Vein endothelial cell (primary cell): ENCODE data around the gene MAPK9. TPM values are rescaled to one million over a fixed set of nuclear protein-coding genes. Genes with fewer than 3 reads are reported as not detected.

Experiments used
- total RNA-seq: library from RNA; depleted of rRNA; stranded (reverse); fragments of >200 nt; gene quantifications from 2 replicates; pipeline ENCODE4 v1.2.3, GENCODE V29; 2012

MAPK9 gene
- 23.8 and 28.8 TPM in 2 replicates for total RNA-seq

DNA sequence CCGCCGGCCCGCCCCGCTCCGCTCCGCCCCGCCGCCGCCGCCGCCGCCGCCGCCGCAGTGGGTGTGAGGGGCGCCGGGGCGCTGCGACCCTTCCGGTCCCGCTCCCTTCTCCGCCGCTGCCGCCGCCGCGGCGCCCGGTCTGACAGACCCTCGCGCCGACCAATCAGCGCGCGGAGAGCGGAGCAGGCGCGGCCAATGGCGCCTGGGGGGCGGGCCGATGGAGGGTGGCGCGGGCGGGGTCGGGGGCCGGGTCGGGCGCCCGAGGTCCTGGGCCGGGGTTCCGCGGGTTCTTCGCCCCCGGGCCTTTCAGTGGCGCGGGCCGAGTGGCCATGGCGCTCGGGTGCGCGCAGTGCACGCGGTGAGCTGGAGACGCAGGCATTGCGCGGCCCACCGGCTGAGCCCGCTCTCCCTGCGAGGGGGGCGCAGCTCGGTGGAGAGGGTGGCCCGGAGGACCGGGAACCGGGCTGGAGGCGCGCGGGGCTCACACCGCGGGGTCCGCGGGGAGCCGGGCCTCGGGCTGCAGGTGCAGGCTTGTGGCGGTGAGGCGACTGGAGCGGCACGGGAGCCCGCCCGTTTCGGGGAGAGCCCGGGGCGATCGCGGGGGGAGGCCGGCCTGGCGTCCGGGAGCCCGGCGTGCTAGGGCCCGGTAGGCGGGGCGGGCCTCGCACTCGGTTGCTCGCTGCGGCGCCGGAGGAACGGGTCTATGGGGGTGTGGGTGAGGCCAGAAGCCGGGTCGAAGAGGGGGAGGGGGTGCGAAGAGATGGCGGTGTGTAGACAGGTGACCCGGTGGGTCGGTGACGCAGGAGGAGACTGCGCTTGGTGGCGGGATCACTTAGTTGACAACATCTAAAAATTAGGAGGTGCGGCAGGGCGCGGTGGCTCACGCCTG, at the start of gene MAPK9:
MAPK9 (minus strand) TSS at position 141 of the 889 bp plus-strand sequence. CDS start 11,522 bp downstream, outside the sequence.

GRCh38 chr5:180209137-180209581, 82.7 kb downstream of the MAPK9 start, which contains the start of gene RASGEF1C:
Gene RASGEF1C, minus strand, starts transcription at chr5:180209211. Its CDS starts 71,159 bp downstream, at chr5:180138052.

Other genes starting within 250 kb of the MAPK9 start
- 37.0 and 42.8 TPM in 2 replicates for gene RNF130, start 220.3 kb downstream of the MAPK9 start, total RNA-seq
- gene RASGEF1C, start 82.9 kb downstream of the MAPK9 start, total RNA-seq: not detected in 2 replicates
- 0.86 and 0.98 TPM in 2 replicates for gene GFPT2, start 61.3 kb upstream of the MAPK9 start, total RNA-seq
- 12.7 and 18.1 TPM in 2 replicates for gene CNOT6, start 202.3 kb upstream of the MAPK9 start, total RNA-seq